ENCODE data around the gene NHERF2. TPM values are rescaled to one million over a fixed set of nuclear protein-coding genes. Genes with fewer than 3 reads are reported as not detected.

The NHERF2 gene
- total RNA-seq, 5 donors from 2014 or later (not counting 1 experiment from before 2014, with no cell fraction given) = 2.9 to 6.8 (median 5.8) TPM

DNA sequence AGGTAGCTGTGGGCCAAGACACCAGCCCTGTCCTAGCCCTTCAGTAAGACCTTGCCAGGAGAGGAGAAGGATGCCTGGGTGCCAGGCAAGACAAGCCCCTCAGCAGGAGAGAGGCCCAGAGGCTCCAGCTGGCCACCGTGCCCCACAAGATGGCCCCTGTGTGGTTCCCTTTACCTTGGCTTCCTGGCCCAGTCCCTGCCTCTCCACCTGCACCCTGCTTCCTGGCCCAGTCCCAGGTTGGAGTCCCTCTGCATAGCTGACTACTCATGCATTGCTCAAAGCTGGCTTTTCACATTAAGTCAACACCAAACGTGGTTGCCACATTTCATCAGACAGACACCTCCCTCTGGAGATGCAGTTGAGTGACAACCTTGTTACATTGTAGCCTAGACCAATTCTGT is 33.0 kb upstream of the NHERF2 start:
- H3K36me3 Mint-ChIP-seq = peaks cover 6% of the 10 kb centered on the region
- CTCF ChIA-PET = no interaction called here
- H3K9me3 ChIP-seq = no peaks in the 10 kb centered on the region
- H3K27me3 Mint-ChIP-seq = peaks cover 2 to 8% of the 10 kb centered on the region in 2 donors
- no peak overlapping the region for H3K4me3 ChIP-seq (ENCODE audit: control insufficient read depth in 1 of 2, extremely low read depth in 1 of 2, low read length in 1 of 2)
- H3K27ac Mint-ChIP-seq = peak overlapping the region; percentile 48 to 84
- peaks cover 5 to 25% (median 17%) of the 10 kb centered on the region in 3 donors for H3K4me1 Mint-ChIP-seq
- POLR2A ChIA-PET = no interaction called here
- H3K9me3 Mint-ChIP-seq = no peaks in the 10 kb centered on the region
- H3K27me3 ChIP-seq (replicated peaks in 1 of 2; ENCODE audit: control insufficient read depth in 2 of 2, extremely low read depth in 1 of 2, insufficient read depth in 2 of 2, low read length in 1 of 2) = peaks cover 2 to 25% of the 10 kb centered on the region in 2 experiments
- DNase-seq (peak in 1 of 35 experiments; percentile 50), ATAC-seq (replicated peaks in 1 of 4) (no peak)
- H3K4me1 ChIP-seq (ENCODE audit: control insufficient read depth in 1 of 2, extremely low read depth in 1 of 2, insufficient read depth in 2 of 2, low read length in 2 of 2) = peaks cover 16 to 30% of the 10 kb centered on the region in 2 experiments
- H3K36me3 ChIP-seq (ENCODE audit: control insufficient read depth in 2 of 2, extremely low read depth in 1 of 2, insufficient read depth in 1 of 2, low read length in 1 of 2) = peaks cover 2 to 15% of the 10 kb centered on the region in 2 donors
- WGBS (ENCODE audit: insufficient coverage) = 83% methylated on average over 1 of the region's 2 CpGs
- peak overlapping the region; percentile 57 for H3K27ac ChIP-seq (ENCODE audit: low read length)
- peak overlapping the region in 2 of 3 donors; percentile 21 to 29 for H3K4me3 Mint-ChIP-seq

DNA sequence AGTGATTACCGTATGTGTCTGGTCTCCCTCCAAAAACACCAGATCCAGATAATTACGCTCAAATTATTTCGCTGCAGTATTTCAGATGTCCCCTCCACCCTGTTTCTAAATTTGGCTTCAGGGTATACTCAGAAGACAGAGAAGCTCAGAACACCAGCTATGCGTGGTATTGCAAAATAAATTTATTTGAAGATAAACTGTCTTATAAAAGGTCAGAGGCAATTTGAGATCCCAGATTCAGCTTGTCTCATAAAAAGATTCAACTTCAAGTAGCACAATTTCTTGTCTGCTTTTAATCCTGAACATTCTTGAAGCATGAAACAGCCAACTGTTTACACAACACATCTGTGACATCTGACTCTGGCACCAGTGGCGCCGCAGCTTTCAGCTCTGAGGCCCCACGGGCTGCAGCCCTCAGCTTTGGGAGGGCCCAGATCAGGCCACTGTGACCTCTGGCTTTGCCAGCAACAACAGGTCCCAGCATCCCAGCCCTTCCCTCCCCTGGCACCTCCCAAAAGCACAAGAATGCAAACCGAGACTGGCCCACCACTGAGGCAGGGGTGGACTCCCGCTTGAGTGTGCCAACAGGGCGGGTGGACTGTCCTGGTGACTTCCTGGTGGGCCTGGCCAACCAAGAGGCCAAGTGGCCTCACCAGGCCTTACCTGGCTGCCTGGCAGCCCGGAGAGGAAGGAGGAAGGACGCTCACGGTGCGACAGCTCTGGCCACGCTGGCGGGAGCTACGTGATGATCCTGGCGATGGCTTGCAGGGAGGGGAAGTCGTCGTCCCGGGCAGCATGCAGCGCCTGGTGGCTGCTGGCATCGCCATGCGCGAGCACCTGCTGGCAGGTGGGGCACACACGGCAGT is 29.0 kb upstream of the NHERF2 start:
- no peak overlapping the region for H3K27ac Mint-ChIP-seq
- no peak overlapping the region for H3K4me3 ChIP-seq (ENCODE audit: control insufficient read depth in 1 of 2, extremely low read depth in 1 of 2, low read length in 1 of 2)
- no peak overlapping the region for H3K27ac ChIP-seq (ENCODE audit: low read length)
- peaks cover 21 to 52% of the 10 kb centered on the region in 2 donors for H3K36me3 ChIP-seq (ENCODE audit: control insufficient read depth in 2 of 2, extremely low read depth in 1 of 2, insufficient read depth in 1 of 2, low read length in 1 of 2)
- no peaks in the 10 kb centered on the region for H3K27me3 Mint-ChIP-seq
- H3K9me3 ChIP-seq = no peaks in the 10 kb centered on the region
- no peaks in the 10 kb centered on the region for H3K27me3 ChIP-seq (replicated peaks in 1 of 2; ENCODE audit: control insufficient read depth in 2 of 2, extremely low read depth in 1 of 2, insufficient read depth in 2 of 2, low read length in 1 of 2)
- ATAC-seq (replicated peaks in 1 of 4) = no peak
- H3K9me3 Mint-ChIP-seq = no peaks in the 10 kb centered on the region
- no peak overlapping the region for H3K4me3 Mint-ChIP-seq
- no peak for DNase-seq
- WGBS (ENCODE audit: insufficient coverage) = 91% methylated on average over 16 of the region's 26 CpGs
- peaks cover 0 to 6% (median 0%) of the 10 kb centered on the region in 3 donors for H3K4me1 Mint-ChIP-seq
- POLR2A ChIA-PET = no interaction called here
- H3K36me3 Mint-ChIP-seq = peaks cover 14% of the 10 kb centered on the region
- H3K4me1 ChIP-seq (ENCODE audit: control insufficient read depth in 1 of 2, extremely low read depth in 1 of 2, insufficient read depth in 2 of 2, low read length in 2 of 2) = peaks cover 0 to 4% of the 10 kb centered on the region in 2 experiments
- CTCF ChIA-PET = interaction anchor here in 1 of 2 donors (0.6 kb wide), 1 partner anchor 252 kb away, joined by 5 read pairs; no protein-coding TSS in a partner anchor

DNA sequence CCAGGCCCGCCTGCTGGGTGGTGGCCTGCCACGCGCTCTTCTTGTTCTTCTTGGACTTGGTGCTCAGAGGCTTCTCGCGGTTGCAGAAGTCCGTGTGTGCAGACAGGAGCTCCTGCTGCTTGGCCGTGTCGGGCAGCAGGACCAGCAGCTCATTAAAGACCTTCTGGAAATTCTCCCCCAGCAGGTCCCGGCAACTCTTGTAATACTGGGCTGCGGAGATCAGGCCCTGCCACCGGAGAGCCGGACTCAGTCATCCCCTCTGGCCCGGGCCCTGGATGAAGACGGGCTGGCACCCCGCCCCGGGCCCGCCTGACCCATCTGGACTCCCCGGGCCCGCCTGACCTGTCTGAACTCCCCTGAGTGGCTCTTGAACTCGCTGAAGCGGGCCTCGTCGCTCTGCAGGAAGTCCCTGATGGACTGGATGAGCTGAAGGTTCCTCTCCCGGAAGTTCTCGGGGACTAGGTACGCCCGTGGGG is 28.3 kb upstream of the NHERF2 start:
- Mint-ChIP-seq H3K36me3 (peaks cover 14% of the 10 kb centered on the region), H3K27ac (no peak overlapping the region), H3K4me1 (peaks cover 0 to 4% (median 0%) of the 10 kb centered on the region in 3 donors), H3K27me3 (no peaks in the 10 kb centered on the region), H3K4me3 (no peak overlapping the region), H3K9me3 (no peaks in the 10 kb centered on the region)
- H3K9me3 ChIP-seq = no peaks in the 10 kb centered on the region
- ChIA-PET CTCF (no interaction called here), POLR2A (no interaction called here)
- H3K27me3 ChIP-seq (replicated peaks in 1 of 2; ENCODE audit: control insufficient read depth in 2 of 2, extremely low read depth in 1 of 2, insufficient read depth in 2 of 2, low read length in 1 of 2) = no peaks in the 10 kb centered on the region
- 96% methylated on average over 23 of the region's 27 CpGs for WGBS (ENCODE audit: insufficient coverage)
- H3K4me1 ChIP-seq (ENCODE audit: control insufficient read depth in 1 of 2, extremely low read depth in 1 of 2, insufficient read depth in 2 of 2, low read length in 2 of 2) = peaks cover 0 to 5% of the 10 kb centered on the region in 2 experiments
- peaks cover 23 to 59% of the 10 kb centered on the region in 2 donors for H3K36me3 ChIP-seq (ENCODE audit: control insufficient read depth in 2 of 2, extremely low read depth in 1 of 2, insufficient read depth in 1 of 2, low read length in 1 of 2)
- no peak for ATAC-seq (replicated peaks in 1 of 4)
- DNase-seq = no peak
- H3K27ac ChIP-seq (ENCODE audit: low read length) = no peak overlapping the region
- H3K4me3 ChIP-seq (ENCODE audit: control insufficient read depth in 1 of 2, extremely low read depth in 1 of 2, low read length in 1 of 2) = no peak overlapping the region

DNA sequence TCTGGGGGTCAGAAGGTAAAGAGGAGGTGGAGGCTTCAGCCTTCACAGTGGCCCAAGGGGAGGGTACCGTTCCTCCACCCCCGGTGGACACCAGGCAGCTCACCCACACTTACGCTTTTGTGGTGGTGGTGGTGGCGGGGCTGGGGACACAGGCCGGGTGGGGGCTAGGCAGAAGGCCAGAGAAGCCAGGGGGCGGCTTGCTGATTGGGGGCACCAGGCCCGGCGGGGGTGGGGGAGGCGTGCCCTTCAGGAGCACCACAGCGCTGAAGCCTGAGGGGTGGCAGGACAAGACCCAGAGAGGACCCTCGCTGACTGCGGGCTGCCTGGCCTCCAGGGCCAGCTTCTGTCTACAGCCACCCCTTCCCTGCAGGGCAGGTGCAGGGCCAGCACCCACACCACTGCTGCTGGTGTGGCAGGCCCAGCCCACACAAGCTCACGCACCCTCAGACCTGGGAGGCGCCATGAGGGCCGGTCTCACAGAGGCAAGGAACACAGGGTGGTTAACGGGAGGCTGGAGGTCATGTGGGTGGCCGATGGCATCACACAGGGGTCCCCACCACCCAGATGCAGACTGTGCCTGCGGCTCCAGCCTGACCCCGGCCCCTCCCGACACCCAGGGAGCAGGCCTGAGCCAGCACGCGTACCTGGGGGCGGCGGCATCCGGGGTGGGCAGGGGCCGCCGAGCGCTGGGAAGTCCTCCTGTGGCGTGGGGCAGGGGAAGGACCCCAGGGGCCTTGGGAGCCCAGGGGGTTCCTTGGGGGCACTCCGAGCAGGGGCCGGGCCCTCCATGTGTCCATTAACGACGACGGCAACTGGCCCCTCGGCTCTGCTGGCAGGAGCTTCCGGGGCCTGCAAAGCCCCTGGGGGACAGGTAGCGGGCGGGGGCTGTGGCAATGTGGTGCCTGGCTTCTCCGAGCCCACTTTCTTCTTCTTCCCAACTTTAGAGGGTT is 27.6 kb upstream of the NHERF2 start:
- no peak for ATAC-seq (replicated peaks in 1 of 4)
- peaks cover 14% of the 10 kb centered on the region for H3K36me3 Mint-ChIP-seq
- H3K4me3 ChIP-seq (ENCODE audit: control insufficient read depth in 1 of 2, extremely low read depth in 1 of 2, low read length in 1 of 2) = no peak overlapping the region
- H3K36me3 ChIP-seq (ENCODE audit: control insufficient read depth in 2 of 2, extremely low read depth in 1 of 2, insufficient read depth in 1 of 2, low read length in 1 of 2) = peaks cover 28 to 61% of the 10 kb centered on the region in 2 donors
- H3K27me3 Mint-ChIP-seq = no peaks in the 10 kb centered on the region
- 96% methylated on average over 25 of the region's 39 CpGs for WGBS (ENCODE audit: insufficient coverage)
- H3K27me3 ChIP-seq (replicated peaks in 1 of 2; ENCODE audit: control insufficient read depth in 2 of 2, extremely low read depth in 1 of 2, insufficient read depth in 2 of 2, low read length in 1 of 2) = no peaks in the 10 kb centered on the region
- no peak overlapping the region for H3K4me3 Mint-ChIP-seq
- ChIA-PET CTCF (no interaction called here), POLR2A (no interaction called here)
- peaks cover 0 to 12% of the 10 kb centered on the region in 2 experiments for H3K4me1 ChIP-seq (ENCODE audit: control insufficient read depth in 1 of 2, extremely low read depth in 1 of 2, insufficient read depth in 2 of 2, low read length in 2 of 2)
- H3K27ac Mint-ChIP-seq = no peak overlapping the region
- H3K9me3 ChIP-seq = no peaks in the 10 kb centered on the region
- no peak for DNase-seq
- H3K4me1 Mint-ChIP-seq = peaks cover 0 to 4% (median 3%) of the 10 kb centered on the region in 3 donors
- H3K27ac ChIP-seq (ENCODE audit: low read length) = no peak overlapping the region
- no peaks in the 10 kb centered on the region for H3K9me3 Mint-ChIP-seq

DNA sequence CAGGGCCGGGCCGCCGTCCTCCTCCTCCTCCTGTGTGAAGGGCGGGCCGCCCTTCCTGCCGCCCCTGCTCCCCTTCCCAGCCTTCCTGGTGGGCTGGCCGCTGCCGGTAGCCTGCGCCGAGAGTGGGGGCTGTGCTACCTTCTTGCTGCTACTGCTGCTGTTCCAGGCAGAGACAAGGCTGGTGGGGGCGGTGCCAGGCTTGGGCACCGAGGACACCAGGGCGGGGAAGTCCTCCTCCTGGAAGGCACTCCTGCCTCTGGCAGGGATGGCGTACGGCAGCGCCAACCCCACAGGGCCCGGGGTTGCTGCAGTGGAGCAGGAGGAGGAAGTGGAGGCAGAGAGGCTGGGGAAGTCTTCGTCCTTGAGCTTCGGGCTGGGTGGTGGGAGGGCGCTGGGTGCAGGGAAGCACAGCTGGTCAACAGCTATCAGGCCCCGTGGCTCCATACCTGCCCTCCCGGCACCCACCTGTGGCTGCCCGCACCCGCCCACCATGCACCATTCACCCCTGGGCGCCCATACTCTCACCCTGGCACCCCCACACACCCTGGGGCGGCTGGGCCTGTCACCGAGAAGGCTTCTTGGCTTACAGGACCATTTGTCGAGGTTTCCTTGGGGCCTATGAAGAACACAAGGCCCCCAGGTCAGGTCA is 26.7 kb upstream of the NHERF2 start:
- no peak for DNase-seq
- Histone ChIP-seq H3K9me3 (no peaks in the 10 kb centered on the region), H3K36me3 (ENCODE audit: control insufficient read depth in 2 of 2, extremely low read depth in 1 of 2, insufficient read depth in 1 of 2, low read length in 1 of 2) (peaks cover 28 to 61% of the 10 kb centered on the region in 2 donors), H3K27ac (ENCODE audit: low read length) (no peak overlapping the region), H3K27me3 (replicated peaks in 1 of 2; ENCODE audit: control insufficient read depth in 2 of 2, extremely low read depth in 1 of 2, insufficient read depth in 2 of 2, low read length in 1 of 2) (no peaks in the 10 kb centered on the region), H3K4me1 (ENCODE audit: control insufficient read depth in 1 of 2, extremely low read depth in 1 of 2, insufficient read depth in 2 of 2, low read length in 2 of 2) (peaks cover 2 to 21% of the 10 kb centered on the region in 2 experiments), H3K4me3 (ENCODE audit: control insufficient read depth in 1 of 2, extremely low read depth in 1 of 2, low read length in 1 of 2) (no peak overlapping the region)
- H3K9me3 Mint-ChIP-seq = no peaks in the 10 kb centered on the region
- no peak for ATAC-seq (replicated peaks in 1 of 4)
- POLR2A ChIA-PET = no interaction called here
- no peak overlapping the region for H3K27ac Mint-ChIP-seq
- H3K4me1 Mint-ChIP-seq = peaks cover 2 to 11% (median 8%) of the 10 kb centered on the region in 3 donors
- no peaks in the 10 kb centered on the region for H3K27me3 Mint-ChIP-seq
- WGBS (ENCODE audit: insufficient coverage) = 95% methylated on average over 21 of the region's 28 CpGs
- H3K36me3 Mint-ChIP-seq = peaks cover 14% of the 10 kb centered on the region
- CTCF ChIA-PET = no interaction called here
- H3K4me3 Mint-ChIP-seq = no peak overlapping the region

DNA sequence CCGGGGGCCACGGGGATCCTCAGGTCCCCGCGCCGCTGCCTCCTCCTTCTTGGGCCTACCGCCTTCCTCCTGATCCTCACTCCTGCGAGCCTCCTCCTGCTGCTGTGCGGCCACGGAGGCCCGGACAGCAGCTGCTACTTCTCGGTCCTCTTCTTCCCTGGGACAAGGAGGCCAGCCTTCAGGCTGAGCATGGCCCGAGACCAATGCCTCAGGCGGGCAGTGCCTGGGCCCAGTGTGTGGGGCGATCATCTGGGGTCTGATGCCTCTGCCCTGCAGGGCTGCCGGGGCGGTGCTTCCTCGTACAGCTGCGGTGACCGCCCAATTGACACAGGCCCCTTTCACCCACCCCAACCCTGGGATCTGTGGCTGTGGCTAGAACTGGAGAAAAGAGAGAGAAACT is 25.7 kb upstream of the NHERF2 start:
- Mint-ChIP-seq H3K27ac (no peak overlapping the region), H3K36me3 (peaks cover 14% of the 10 kb centered on the region), H3K4me3 (no peak overlapping the region), H3K9me3 (no peaks in the 10 kb centered on the region), H3K27me3 (no peaks in the 10 kb centered on the region), H3K4me1 (peaks cover 8 to 17% (median 11%) of the 10 kb centered on the region in 3 donors)
- 97% methylated on average over 10 of the region's 19 CpGs for WGBS (ENCODE audit: insufficient coverage)
- ChIA-PET POLR2A (no interaction called here), CTCF (no interaction called here)
- Histone ChIP-seq H3K27ac (ENCODE audit: low read length) (no peak overlapping the region), H3K4me1 (ENCODE audit: control insufficient read depth in 1 of 2, extremely low read depth in 1 of 2, insufficient read depth in 2 of 2, low read length in 2 of 2) (peaks cover 2 to 31% of the 10 kb centered on the region in 2 experiments), H3K36me3 (ENCODE audit: control insufficient read depth in 2 of 2, extremely low read depth in 1 of 2, insufficient read depth in 1 of 2, low read length in 1 of 2) (peaks cover 30 to 61% of the 10 kb centered on the region in 2 donors), H3K4me3 (ENCODE audit: control insufficient read depth in 1 of 2, extremely low read depth in 1 of 2, low read length in 1 of 2) (no peak overlapping the region), H3K9me3 (no peaks in the 10 kb centered on the region), H3K27me3 (replicated peaks in 1 of 2; ENCODE audit: control insufficient read depth in 2 of 2, extremely low read depth in 1 of 2, insufficient read depth in 2 of 2, low read length in 1 of 2) (no peaks in the 10 kb centered on the region)
- no peak for ATAC-seq (replicated peaks in 1 of 4)
- no peak for DNase-seq
